Measurements from ENCODE around the gene GATA1. TPM values are rescaled to one million over a fixed set of nuclear protein-coding genes. Genes with fewer than 3 reads are reported as not detected.

Gene GATA1
- total RNA-seq (2014; rRNA removed; shearing (Covaris generic)), result not detected in 2 replicates

DNA sequence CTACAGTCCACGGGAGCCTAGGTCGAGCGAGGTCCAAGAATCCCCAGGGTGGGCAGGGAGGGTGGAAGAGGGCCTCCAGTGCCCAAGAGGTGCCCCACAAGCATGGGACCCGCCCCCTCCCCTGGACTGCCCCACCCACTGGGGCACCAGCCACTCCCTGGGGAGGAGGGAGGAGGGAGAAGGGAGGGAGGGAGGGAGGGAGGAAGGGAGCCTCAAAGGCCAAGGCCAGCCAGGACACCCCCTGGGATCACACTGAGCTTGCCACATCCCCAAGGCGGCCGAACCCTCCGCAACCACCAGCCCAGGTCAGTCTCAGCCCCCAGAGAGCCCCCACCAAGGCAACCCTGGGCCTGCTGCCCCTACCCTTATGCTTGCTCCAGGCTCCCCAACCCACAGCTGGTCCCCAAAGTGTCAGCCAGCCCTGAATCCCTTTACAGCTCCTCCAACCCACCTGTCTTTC lies at the start of gene GATA1:
TSS of gene GATA1 (plus strand) at position 250 of the 460 bp plus-strand sequence. CDS start 4,520 bp downstream, outside the sequence.
- peak; percentile 49 for DNase-seq
- no peaks in the 10 kb centered on the region for H3K27me3 ChIP-seq (ENCODE audit: control insufficient read depth, insufficient read depth, low read length)
- H3K4me3 ChIP-seq (ENCODE audit: insufficient read depth, low read depth, low read length), result no peak within 1 kb of the TSS
- H3K36me3 ChIP-seq (replicated peaks; ENCODE audit: control insufficient read depth, insufficient read depth, low read length), result no peaks in the 10 kb centered on the region

DNA sequence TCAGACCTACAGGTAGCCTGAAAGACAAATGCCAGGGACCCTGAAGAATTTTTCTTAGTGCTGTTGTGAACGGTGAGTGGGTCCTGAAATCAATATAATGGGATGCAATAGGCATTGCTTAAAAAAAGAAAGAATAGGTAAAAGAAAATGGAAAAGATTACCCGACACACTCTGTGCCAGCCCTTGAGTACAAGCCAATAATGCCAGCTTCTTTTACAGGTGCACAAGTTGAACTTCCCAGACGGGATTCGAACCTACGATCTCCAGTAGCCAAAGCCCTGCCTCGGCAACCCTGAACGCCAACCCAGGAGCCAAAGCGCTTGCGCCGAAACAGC lies 49.5 kb upstream of the GATA1 start:
- no peaks in the 10 kb centered on the region for H3K27me3 ChIP-seq (ENCODE audit: control insufficient read depth, insufficient read depth, low read length)

DNA sequence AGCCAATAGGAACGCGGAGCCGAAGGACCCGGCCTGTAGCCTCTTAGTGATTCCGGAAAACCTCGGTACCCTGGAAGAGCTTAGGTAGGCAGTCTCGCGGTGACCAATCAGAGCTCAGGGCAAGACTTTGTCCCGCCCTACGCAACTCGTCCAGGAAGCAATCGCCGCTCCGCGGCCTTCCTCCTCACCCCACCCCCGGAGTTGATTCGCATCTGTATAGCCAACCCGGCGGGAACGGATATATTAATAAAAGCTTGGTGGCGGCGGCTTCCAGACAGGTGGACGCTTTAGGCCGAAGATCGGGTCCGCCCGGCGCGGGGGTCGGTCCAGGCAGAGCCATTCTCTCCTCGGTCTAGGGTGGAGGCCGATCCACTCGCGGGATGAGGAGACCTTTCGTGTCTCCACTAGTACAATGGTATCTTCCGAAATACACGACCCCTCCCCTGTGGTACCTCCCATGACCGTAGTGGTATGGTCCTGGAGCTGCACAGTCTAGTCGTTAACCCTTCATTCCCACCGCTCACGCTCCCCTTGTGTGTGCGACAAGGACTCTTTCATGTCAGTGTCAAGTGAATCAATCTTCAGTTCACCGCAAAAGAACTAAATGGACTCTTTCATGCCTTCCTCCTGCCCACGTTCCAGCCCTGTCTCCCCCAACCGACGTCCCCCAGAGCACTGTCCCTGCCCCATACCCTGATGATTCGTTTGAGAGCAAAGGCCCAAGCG lies 49.0 kb upstream of the GATA1 start:
- peak; percentile 90 for DNase-seq
- H3K36me3 ChIP-seq (replicated peaks; ENCODE audit: control insufficient read depth, insufficient read depth, low read length), result no peaks in the 10 kb centered on the region
- H3K27me3 ChIP-seq (ENCODE audit: control insufficient read depth, insufficient read depth, low read length), result no peaks in the 10 kb centered on the region

More for the DNA sequence above, 49.5 kb upstream of the GATA1 start:
- no peak overlapping the region for H3K4me3 ChIP-seq (ENCODE audit: insufficient read depth, low read depth, low read length)
- DNase-seq, result no peak
- no peaks in the 10 kb centered on the region for H3K36me3 ChIP-seq (replicated peaks; ENCODE audit: control insufficient read depth, insufficient read depth, low read length)

GRCh38 chrX:48737940-48738339 lies 48.5 kb upstream of the GATA1 start:
- no peaks in the 10 kb centered on the region for H3K27me3 ChIP-seq (ENCODE audit: control insufficient read depth, insufficient read depth, low read length)
- H3K4me3 ChIP-seq (ENCODE audit: insufficient read depth, low read depth, low read length), result peak overlapping the region; percentile 59
- no peaks in the 10 kb centered on the region for H3K36me3 ChIP-seq (replicated peaks; ENCODE audit: control insufficient read depth, insufficient read depth, low read length)
- DNase-seq, result no peak

More for the DNA sequence above, 49.0 kb upstream of the GATA1 start:
- H3K4me3 ChIP-seq (ENCODE audit: insufficient read depth, low read depth, low read length), result peak overlapping the region; percentile 59

DNA sequence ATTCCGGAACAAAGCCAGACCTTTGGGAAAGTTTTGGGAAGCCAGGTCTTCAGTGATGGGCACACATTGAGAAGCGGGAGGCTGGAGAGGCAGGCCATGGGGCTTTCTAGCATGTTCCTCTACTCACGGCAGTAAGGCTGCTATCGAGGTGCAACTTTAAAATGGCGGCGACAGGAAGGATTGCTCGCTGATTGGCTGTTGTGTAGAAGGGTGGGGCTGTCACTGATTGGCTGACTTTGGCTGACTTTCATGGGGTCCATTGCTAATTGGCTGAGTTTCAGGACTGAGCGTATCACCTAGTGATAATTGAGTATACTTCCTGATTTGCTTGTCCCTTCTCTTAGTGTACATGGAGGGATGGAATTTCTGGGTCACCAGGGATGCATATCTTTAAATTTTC lies 44.6 kb upstream of the GATA1 start:
- no peak overlapping the region for H3K4me3 ChIP-seq (ENCODE audit: insufficient read depth, low read depth, low read length)
- no peaks in the 10 kb centered on the region for H3K36me3 ChIP-seq (replicated peaks; ENCODE audit: control insufficient read depth, insufficient read depth, low read length)
- H3K27me3 ChIP-seq (ENCODE audit: control insufficient read depth, insufficient read depth, low read length), result no peaks in the 10 kb centered on the region
- no peak for DNase-seq

GRCh38 chrX:48745222-48745621 lies 41.2 kb upstream of the GATA1 start:
- DNase-seq, result no peak
- H3K36me3 ChIP-seq (replicated peaks; ENCODE audit: control insufficient read depth, insufficient read depth, low read length), result no peaks in the 10 kb centered on the region

DNA sequence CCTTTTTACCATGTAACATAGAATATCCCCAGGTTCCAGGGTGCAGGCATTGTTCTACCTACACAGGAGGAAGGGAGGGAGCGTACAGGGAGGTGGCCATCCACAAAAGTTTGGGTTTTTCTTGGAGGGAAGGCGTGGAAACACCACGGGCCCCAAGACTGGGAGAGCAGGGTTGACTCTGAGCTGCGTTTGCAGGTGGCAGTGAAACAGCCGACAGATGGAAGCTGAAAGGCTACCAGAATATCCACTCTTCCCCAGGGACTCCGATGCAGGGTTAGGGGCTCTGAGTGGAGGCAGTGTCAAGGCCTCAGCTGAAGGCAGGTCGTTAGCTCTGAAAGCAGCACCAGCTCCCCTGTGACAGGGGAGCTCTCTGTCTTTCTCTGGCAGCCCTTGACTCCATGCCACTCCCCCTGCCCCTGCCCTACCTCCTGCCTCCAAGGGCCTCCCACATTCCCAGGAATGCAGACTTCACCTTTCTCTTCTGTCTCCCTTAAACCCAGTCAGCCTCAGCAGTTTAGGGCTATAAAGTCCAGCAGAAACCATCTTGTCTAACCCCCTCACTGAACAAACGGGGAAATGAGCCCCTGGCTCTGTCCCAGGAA lies 38.9 kb upstream of the GATA1 start:
- Histone ChIP-seq H3K36me3 (replicated peaks; ENCODE audit: control insufficient read depth, insufficient read depth, low read length) (no peaks in the 10 kb centered on the region), H3K27me3 (ENCODE audit: control insufficient read depth, insufficient read depth, low read length) (no peaks in the 10 kb centered on the region), H3K4me3 (ENCODE audit: insufficient read depth, low read depth, low read length) (no peak overlapping the region)
- peak; percentile 40 for DNase-seq

More at GRCh38 chrX:48745222-48745621, 41.2 kb upstream of the GATA1 start:
- no peak overlapping the region for H3K4me3 ChIP-seq (ENCODE audit: insufficient read depth, low read depth, low read length)
- H3K27me3 ChIP-seq (ENCODE audit: control insufficient read depth, insufficient read depth, low read length), result no peaks in the 10 kb centered on the region

- DNase-seq, result no peak
- Histone ChIP-seq H3K36me3 (replicated peaks; ENCODE audit: control insufficient read depth, insufficient read depth, low read length) (no peaks in the 10 kb centered on the region), H3K27me3 (ENCODE audit: control insufficient read depth, insufficient read depth, low read length) (no peaks in the 10 kb centered on the region), H3K4me3 (ENCODE audit: insufficient read depth, low read depth, low read length) (no peak overlapping the region)
Measured at GRCh38 chrX:48749182-48749581, 37.2 kb upstream of the GATA1 start.

DNA sequence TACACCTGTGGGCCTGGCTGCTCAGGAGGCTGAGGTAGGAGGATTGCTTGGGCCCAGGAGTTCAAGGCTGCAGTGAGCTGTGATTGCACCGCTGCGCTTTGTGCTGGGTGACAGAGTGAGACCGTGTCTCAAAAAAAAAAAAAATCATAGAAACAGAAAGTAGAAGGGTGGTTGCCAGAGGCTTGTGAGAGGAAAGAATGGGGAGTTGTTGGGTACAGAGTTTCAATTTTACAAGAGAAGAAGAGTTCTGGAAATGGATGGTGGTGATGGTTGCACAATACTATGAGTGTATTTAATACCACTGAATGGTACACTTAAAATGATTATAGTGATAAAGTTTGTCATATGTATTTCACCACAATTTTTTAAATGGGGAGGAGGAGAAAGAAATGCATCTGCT lies 35.0 kb upstream of the GATA1 start:
- DNase-seq, result no peak
- Histone ChIP-seq H3K4me3 (ENCODE audit: insufficient read depth, low read depth, low read length) (no peak overlapping the region), H3K36me3 (replicated peaks; ENCODE audit: control insufficient read depth, insufficient read depth, low read length) (no peaks in the 10 kb centered on the region), H3K27me3 (ENCODE audit: control insufficient read depth, insufficient read depth, low read length) (no peaks in the 10 kb centered on the region)

DNA sequence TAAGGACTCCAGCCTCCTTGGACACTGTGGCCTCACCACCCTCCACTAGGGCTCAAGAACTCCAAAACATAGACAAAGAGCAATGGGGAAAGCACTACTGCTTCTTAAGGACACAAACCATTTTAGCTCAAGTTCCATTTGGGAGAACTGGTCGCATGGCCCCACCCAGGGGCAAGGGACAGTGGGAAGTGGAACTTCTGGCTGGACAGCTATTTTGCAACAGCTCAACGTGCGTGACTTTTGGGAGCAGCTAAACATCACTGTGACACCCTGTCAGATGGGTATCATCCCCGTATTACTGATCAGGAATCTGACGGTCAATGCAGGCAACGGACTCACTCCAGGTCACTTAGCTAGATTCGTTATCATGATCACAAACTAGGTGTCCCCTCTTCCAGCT lies 33.9 kb upstream of the GATA1 start:
- Histone ChIP-seq H3K27me3 (ENCODE audit: control insufficient read depth, insufficient read depth, low read length) (no peaks in the 10 kb centered on the region), H3K4me3 (ENCODE audit: insufficient read depth, low read depth, low read length) (no peak overlapping the region), H3K36me3 (replicated peaks; ENCODE audit: control insufficient read depth, insufficient read depth, low read length) (no peaks in the 10 kb centered on the region)
- DNase-seq, result no peak

DNA sequence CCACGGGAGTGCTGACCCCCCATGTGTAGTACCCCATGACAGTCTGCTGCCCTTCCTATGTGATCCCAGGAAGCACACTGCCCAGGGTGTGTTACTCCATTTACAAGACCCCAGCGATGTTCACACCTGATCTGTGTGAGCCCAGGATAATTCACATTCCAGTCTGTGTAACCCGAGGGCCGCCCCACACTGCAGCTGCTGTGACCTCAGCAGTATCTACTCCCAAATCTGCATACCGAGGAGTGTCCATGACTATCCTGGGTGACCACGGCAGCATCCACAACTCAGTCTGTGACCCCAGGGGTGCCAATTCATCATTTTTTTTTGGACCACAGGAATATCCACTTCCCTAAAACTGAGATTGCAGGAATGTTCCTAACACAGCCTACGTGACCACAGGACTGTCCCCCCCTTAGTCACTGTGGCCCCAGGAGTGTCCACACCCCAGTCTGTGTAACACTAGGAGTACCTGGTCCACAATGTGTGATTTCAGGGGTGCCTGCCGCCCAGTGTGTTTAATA lies 32.6 kb upstream of the GATA1 start:
- H3K4me3 ChIP-seq (ENCODE audit: insufficient read depth, low read depth, low read length), result no peak overlapping the region
- H3K27me3 ChIP-seq (ENCODE audit: control insufficient read depth, insufficient read depth, low read length), result no peaks in the 10 kb centered on the region
- H3K36me3 ChIP-seq (replicated peaks; ENCODE audit: control insufficient read depth, insufficient read depth, low read length), result no peaks in the 10 kb centered on the region
- DNase-seq, result no peak

- H3K27me3 ChIP-seq (ENCODE audit: control insufficient read depth, insufficient read depth, low read length), result no peaks in the 10 kb centered on the region
- H3K4me3 ChIP-seq (ENCODE audit: insufficient read depth, low read depth, low read length), result no peak overlapping the region
- no peak for DNase-seq
- H3K36me3 ChIP-seq (replicated peaks; ENCODE audit: control insufficient read depth, insufficient read depth, low read length), result no peaks in the 10 kb centered on the region
Measured at GRCh38 chrX:48754238-48754637, 32.2 kb upstream of the GATA1 start.

GRCh38 chrX:48761674-48762471 lies 24.5 kb upstream of the GATA1 start, which contains the start of gene GLOD5:
GLOD5 (plus strand) TSS chrX:48761747; CDS start chrX:48761791, 44 bp downstream.
- no peaks in the 10 kb centered on the region for H3K27me3 ChIP-seq (ENCODE audit: control insufficient read depth, insufficient read depth, low read length)
- no peak within 1 kb of the TSS for H3K4me3 ChIP-seq (ENCODE audit: insufficient read depth, low read depth, low read length)
- DNase-seq, result peak; percentile 74
- no peaks in the 10 kb centered on the region for H3K36me3 ChIP-seq (replicated peaks; ENCODE audit: control insufficient read depth, insufficient read depth, low read length)

DNA sequence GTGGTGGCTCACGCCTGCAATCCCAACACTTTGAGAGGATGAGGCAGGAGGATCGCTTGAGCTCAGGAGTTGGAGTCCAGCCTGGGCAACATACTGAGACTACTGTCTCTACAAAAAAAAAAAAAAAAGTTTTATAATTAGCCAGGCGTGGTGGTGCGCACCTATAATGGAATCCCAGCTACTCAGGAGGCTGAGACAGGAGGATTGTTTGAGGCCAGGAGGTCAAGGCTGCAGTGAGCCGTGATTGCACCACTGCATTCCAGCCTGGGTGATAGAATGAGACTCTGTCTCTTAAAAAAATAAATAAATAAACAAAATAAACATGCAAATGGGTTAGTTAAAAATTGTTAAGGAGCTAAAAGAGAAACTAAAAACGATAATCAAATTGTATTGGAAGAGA lies 17.2 kb upstream of the GATA1 start:
- Histone ChIP-seq H3K4me3 (ENCODE audit: insufficient read depth, low read depth, low read length) (no peak overlapping the region), H3K36me3 (replicated peaks; ENCODE audit: control insufficient read depth, insufficient read depth, low read length) (no peaks in the 10 kb centered on the region), H3K27me3 (ENCODE audit: control insufficient read depth, insufficient read depth, low read length) (no peaks in the 10 kb centered on the region)
- DNase-seq, result no peak
